Osteoblast (primary cell): ENCODE measurements around the gene APOL4. TPM values are rescaled to one million over a fixed set of nuclear protein-coding genes. Genes with fewer than 3 reads are reported as not detected.

Experiments used
- DNase-seq: peaks from one replicate; pipeline ENCODE4 v3.0.0; 2011; ENCODE audit warnings: low spot score, mixed read lengths; ENCODE audit not compliant: insufficient read length; ENCODE audit errors: missing footprints
- H2AFZ ChIP-seq: 2 replicates; pipeline ENCODE4 v1.6.0; 2011; ENCODE audit warnings: mild to moderate bottlenecking, low read length
- H3K27ac ChIP-seq: 2 replicates; pipeline ENCODE4 v1.5.1; 2011; ENCODE audit warnings: mild to moderate bottlenecking, low read depth, low read length, moderate library complexity
- H3K27me3 ChIP-seq: 2 replicates; pipeline ENCODE4 v1.6.0; 2012; ENCODE audit warnings: mild to moderate bottlenecking, control low read depth, inconsistent platforms, low read length, moderate library complexity; ENCODE audit not compliant: insufficient read depth
- H3K36me3 ChIP-seq: 2 replicates; pipeline ENCODE4 v1.5.1; 2011; ENCODE audit warnings: mild to moderate bottlenecking, low read length, control low read depth, moderate library complexity; ENCODE audit not compliant: insufficient read depth
- H3K4me1 ChIP-seq: 2 replicates; pipeline ENCODE4 v1.5.1; 2011; ENCODE audit warnings: mild to moderate bottlenecking, low read length, control low read depth, moderate library complexity; ENCODE audit not compliant: insufficient read depth
- H3K4me2 ChIP-seq: 2 replicates; pipeline ENCODE4 v1.6.0; 2011; ENCODE audit warnings: mild to moderate bottlenecking, low read length; ENCODE audit not compliant: insufficient read depth
- H3K4me3 ChIP-seq: fragments of 200-600 bp; sonication (generic); 3 replicates; pipeline ENCODE4 v1.5.1; 2012; ENCODE audit warnings: mild to moderate bottlenecking, low read length, inconsistent platforms; ENCODE audit not compliant: insufficient read depth
- H3K79me2 ChIP-seq: 2 replicates; pipeline ENCODE4 v1.6.0; 2012; ENCODE audit warnings: mild to moderate bottlenecking, low read length, control low read depth, inconsistent platforms; ENCODE audit not compliant: insufficient read depth
- H3K9me3 ChIP-seq: 2 replicates; pipeline ENCODE4 v1.5.1; 2011; ENCODE audit warnings: low read depth, low read length, control low read depth
- H4K20me1 ChIP-seq: 2 replicates; pipeline ENCODE4 v1.6.0; 2012; ENCODE audit warnings: mild to moderate bottlenecking, low read length, control low read depth; ENCODE audit not compliant: insufficient read depth
- total RNA-seq: library from RNA; depleted of rRNA; stranded (reverse); fragments of >200 nt; gene quantifications from 2 replicates; pipeline ENCODE4 v1.2.3, GENCODE V29; 2012
- TF ChIP-seq, protein P1 (sequence below): IDR thresholded peaks from 2 replicates; pipeline ENCODE4 v1.5.1; 2011; ENCODE audit warnings: mild to moderate bottlenecking, low read depth, low read length, moderate library complexity; ENCODE audit errors: extremely low read depth

The APOL4 gene
- total RNA-seq, 1 donor, result 2.9 TPM

DNA sequence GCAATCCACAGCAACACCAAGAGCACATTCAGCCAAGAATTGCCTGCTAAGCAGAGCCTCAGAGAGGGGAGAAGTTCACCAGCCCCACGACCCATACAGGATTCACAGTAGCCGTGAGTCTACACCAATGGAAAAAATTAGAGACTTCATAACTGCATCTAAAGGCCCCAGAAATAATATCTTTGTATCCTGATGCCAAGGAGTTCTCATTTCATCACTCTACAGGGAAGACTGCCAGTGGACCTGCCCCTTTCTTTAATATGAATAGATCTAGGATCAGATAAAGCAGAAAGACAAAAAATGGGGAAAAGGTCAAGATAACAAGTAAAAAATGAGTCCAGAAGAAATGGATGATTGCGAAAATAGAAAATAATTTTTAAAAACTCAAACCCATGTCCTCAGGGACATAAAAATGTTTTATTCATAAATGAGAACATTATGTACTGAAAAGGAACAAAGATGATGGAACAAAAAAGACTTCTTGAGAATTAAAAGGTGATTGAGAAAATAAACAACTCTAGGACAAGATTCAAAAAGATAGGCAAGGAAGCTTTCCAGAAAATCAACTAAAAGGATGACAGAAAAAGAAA, 50.5 kb downstream of the APOL4 start:
- no peaks in the 10 kb centered on the region for H3K9me3 ChIP-seq
- no peaks in the 10 kb centered on the region for H4K20me1 ChIP-seq
- H3K4me2 ChIP-seq, result peak overlapping the region; percentile 6
- peaks cover 42% of the 10 kb centered on the region for H3K4me1 ChIP-seq
- no peak overlapping the region for H3K27ac ChIP-seq
- TF ChIP-seq, protein P1, sequence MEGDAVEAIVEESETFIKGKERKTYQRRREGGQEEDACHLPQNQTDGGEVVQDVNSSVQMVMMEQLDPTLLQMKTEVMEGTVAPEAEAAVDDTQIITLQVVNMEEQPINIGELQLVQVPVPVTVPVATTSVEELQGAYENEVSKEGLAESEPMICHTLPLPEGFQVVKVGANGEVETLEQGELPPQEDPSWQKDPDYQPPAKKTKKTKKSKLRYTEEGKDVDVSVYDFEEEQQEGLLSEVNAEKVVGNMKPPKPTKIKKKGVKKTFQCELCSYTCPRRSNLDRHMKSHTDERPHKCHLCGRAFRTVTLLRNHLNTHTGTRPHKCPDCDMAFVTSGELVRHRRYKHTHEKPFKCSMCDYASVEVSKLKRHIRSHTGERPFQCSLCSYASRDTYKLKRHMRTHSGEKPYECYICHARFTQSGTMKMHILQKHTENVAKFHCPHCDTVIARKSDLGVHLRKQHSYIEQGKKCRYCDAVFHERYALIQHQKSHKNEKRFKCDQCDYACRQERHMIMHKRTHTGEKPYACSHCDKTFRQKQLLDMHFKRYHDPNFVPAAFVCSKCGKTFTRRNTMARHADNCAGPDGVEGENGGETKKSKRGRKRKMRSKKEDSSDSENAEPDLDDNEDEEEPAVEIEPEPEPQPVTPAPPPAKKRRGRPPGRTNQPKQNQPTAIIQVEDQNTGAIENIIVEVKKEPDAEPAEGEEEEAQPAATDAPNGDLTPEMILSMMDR, result no peak
- peak; percentile 83 for DNase-seq
- H3K36me3 ChIP-seq, result no peaks in the 10 kb centered on the region
- no peaks in the 10 kb centered on the region for H3K27me3 ChIP-seq
- H2AFZ ChIP-seq, result no peak overlapping the region
- H3K4me3 ChIP-seq, result no peak overlapping the region
- H3K79me2 ChIP-seq, result no peaks in the 10 kb centered on the region

DNA sequence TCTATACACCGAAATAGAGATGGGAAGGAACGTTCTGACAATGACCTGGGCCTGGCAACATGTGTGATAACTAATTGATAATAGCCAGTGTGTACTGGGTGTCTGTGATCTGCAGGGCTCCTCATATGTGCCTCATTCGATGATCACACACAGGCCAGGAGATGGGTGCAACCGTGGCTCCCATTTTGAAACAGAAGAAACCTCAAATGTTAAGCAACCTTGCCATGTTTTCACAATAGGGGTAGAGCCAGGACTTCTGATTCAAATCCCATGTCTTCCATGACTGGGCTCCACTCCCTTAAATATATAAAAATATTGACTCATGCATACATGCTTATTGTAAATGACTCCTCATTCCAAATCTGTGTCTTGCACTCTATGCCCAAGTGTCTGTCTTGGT, 52.2 kb downstream of the APOL4 start:
- peak overlapping the region; percentile 49 for H2AFZ ChIP-seq
- no peak for DNase-seq
- peaks cover 37% of the 10 kb centered on the region for H3K4me1 ChIP-seq
- no peaks in the 10 kb centered on the region for H4K20me1 ChIP-seq
- peak overlapping the region; percentile 7 for H3K4me2 ChIP-seq
- H3K9me3 ChIP-seq, result no peaks in the 10 kb centered on the region
- no peaks in the 10 kb centered on the region for H3K36me3 ChIP-seq
- peak overlapping the region; percentile 28 for H3K27ac ChIP-seq
- H3K79me2 ChIP-seq, result no peaks in the 10 kb centered on the region
- H3K4me3 ChIP-seq, result no peak overlapping the region
- TF ChIP-seq, protein P1, result no peak
- no peaks in the 10 kb centered on the region for H3K27me3 ChIP-seq

DNA sequence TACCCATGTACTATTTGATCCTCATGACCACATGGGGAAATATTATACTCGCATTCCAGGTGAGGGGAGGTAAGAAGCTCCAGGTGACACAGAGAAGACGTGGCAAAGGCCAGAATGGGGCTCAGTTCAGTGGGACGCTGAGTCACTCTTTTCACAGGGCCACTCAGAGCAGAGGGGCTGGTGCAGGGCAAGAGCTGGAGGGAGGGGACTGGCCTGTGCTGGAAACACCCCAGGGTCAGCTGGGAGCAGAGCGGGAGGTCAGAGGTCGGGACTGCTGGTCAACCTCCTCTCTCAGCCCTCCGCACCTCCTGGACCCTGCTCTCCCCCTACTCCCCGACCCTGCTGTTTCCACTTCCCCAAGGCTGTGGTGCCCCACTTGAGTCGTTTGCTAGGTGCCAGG, 53.2 kb downstream of the APOL4 start:
- peaks cover 36% of the 10 kb centered on the region for H3K4me1 ChIP-seq
- no peak overlapping the region for H3K27ac ChIP-seq
- TF ChIP-seq, protein P1, result no peak
- H3K36me3 ChIP-seq, result no peaks in the 10 kb centered on the region
- H3K27me3 ChIP-seq, result no peaks in the 10 kb centered on the region
- H3K9me3 ChIP-seq, result no peaks in the 10 kb centered on the region
- no peak overlapping the region for H3K4me3 ChIP-seq
- H3K79me2 ChIP-seq, result no peaks in the 10 kb centered on the region
- H3K4me2 ChIP-seq, result no peak overlapping the region
- H4K20me1 ChIP-seq, result no peaks in the 10 kb centered on the region
- DNase-seq, result no peak
- H2AFZ ChIP-seq, result no peak overlapping the region

DNA sequence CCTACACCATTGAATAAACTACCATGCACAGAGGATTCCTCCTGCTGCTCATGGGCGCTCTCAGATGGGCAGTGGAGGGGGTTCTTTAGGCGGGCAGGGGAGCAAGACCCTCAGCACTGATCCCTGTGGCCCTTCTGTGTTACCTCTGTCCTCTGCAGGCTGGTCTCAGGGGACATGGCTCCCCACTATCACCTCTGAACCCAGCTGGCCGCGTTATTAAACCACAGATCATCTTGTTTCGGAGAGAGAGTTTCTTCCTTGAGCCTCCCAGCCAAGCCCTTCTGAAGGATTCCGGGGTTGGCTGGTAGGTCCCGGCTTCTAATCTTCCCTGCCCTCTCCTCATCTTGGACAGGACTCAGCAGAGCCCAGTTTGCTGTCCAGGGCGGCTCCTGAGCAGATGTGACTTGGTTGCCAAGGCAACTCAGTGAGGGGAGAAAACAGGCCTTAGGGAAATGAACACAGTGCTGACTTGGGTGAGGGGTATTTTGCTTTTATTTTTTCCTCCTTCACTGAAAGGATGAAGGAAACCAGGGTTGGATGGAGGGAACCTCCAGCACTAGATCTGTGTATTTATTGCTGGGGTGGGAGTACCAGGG, 54.3 kb downstream of the APOL4 start:
- TF ChIP-seq, protein P1, result no peak
- H3K27me3 ChIP-seq, result no peaks in the 10 kb centered on the region
- no peak for DNase-seq
- H3K36me3 ChIP-seq, result no peaks in the 10 kb centered on the region
- no peak overlapping the region for H3K27ac ChIP-seq
- H3K4me3 ChIP-seq, result no peak overlapping the region
- H3K79me2 ChIP-seq, result no peaks in the 10 kb centered on the region
- no peaks in the 10 kb centered on the region for H4K20me1 ChIP-seq
- H3K9me3 ChIP-seq, result no peaks in the 10 kb centered on the region
- H2AFZ ChIP-seq, result no peak overlapping the region
- H3K4me1 ChIP-seq, result peaks cover 36% of the 10 kb centered on the region
- no peak overlapping the region for H3K4me2 ChIP-seq
